ENCODE results near the gene IL20RB. TPM values are rescaled to one million over a fixed set of nuclear protein-coding genes. Genes with fewer than 3 reads are reported as not detected.

Gene IL20RB
- polyA plus RNA-seq, 1 donor (not counting 4 experiments of a cell fraction or from before 2014, with no cell fraction given), result 239 TPM

DNA sequence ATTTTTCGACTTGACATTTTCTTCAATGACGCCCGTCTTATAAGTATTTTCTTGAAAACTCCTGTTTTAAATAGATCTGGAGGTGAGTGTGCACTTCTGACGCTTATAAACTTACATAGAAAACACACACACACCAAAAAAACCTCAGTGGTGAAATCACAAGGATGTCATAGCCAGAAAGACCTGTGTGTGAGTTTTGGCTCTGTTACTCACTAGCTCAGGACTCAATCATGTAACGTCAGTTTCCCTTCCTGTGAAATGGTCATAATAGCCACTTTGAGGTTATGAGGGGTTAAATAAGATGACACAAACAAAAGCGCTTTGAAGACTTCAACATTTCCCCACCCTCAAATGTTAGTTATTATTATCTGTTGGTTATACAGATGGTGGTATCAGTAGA is 1.8 kb downstream of the IL20RB start:
- Histone ChIP-seq H4K20me1 (ENCODE audit: control insufficient read depth, extremely low read depth, insufficient read depth, low read length) (no peaks in the 10 kb centered on the region), H3K4me2 (ENCODE audit: control insufficient read depth, extremely low read depth, insufficient read depth, low read depth, low read length) (peak overlapping the region; percentile 99), H3K9me3 (ENCODE audit: control insufficient read depth, low read depth, low read length) (no peaks in the 10 kb centered on the region), H3K4me3 (ENCODE audit: control insufficient read depth in 2 of 3, extremely low read depth in 1 of 3, insufficient read depth in 2 of 3, low read depth in 1 of 3, low read length in 3 of 3) (peak overlapping the region; percentile 61 to 99 (median 99)), H3K79me2 (ENCODE audit: control insufficient read depth, insufficient read depth, low read length) (peaks cover 34% of the 10 kb centered on the region), H3K27ac (ENCODE audit: control insufficient read depth, insufficient read depth, low read length) (peak overlapping the region; percentile 99), H3K9me1 (ENCODE audit: control insufficient read depth, extremely low read depth, insufficient read depth, low read length) (no peaks in the 10 kb centered on the region), H3K27me3 (ENCODE audit: control insufficient read depth, extremely low read depth, insufficient read depth, low read length) (no peaks in the 10 kb centered on the region), H3K9ac (ENCODE audit: control insufficient read depth, extremely low read depth, insufficient read depth, low read length) (peak overlapping the region; percentile 94), H3K4me1 (ENCODE audit: control insufficient read depth, extremely low read depth, insufficient read depth, low read length) (peaks cover 50% of the 10 kb centered on the region), H3K36me3 (ENCODE audit: control insufficient read depth in 2 of 2, extremely low read depth in 1 of 2, insufficient read depth in 2 of 2, low read length in 2 of 2) (peaks cover 0 to 15% of the 10 kb centered on the region in 2 experiments), H2AFZ (ENCODE audit: control insufficient read depth, low read length) (no peak overlapping the region)
- FAIRE-seq, result peak; percentile 39
- TF ChIP-seq, protein P1, sequence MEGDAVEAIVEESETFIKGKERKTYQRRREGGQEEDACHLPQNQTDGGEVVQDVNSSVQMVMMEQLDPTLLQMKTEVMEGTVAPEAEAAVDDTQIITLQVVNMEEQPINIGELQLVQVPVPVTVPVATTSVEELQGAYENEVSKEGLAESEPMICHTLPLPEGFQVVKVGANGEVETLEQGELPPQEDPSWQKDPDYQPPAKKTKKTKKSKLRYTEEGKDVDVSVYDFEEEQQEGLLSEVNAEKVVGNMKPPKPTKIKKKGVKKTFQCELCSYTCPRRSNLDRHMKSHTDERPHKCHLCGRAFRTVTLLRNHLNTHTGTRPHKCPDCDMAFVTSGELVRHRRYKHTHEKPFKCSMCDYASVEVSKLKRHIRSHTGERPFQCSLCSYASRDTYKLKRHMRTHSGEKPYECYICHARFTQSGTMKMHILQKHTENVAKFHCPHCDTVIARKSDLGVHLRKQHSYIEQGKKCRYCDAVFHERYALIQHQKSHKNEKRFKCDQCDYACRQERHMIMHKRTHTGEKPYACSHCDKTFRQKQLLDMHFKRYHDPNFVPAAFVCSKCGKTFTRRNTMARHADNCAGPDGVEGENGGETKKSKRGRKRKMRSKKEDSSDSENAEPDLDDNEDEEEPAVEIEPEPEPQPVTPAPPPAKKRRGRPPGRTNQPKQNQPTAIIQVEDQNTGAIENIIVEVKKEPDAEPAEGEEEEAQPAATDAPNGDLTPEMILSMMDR (optimal IDR thresholded peaks at IDR 0.05 in 1 of 3, IDR thresholded peaks at IDR 0.05 in 1 of 3, conservative IDR thresholded peaks at IDR 0.05 in 1 of 3; ENCODE audit: extremely low read depth in 1 of 3, insufficient read depth in 2 of 3, low read length in 3 of 3), result no peak
- TF ChIP-seq EZH2 (IDR thresholded peaks at IDR 0.05; ENCODE audit: low read length), result no peak
- DNase-seq (ENCODE audit: low read depth, low spot score), result no peak
- dilution Hi-C loops (cut with MboI; ENCODE audit: extremely low pct_ligation_motif_present, low sequenced_read_pairs), result no loop called here

DNA sequence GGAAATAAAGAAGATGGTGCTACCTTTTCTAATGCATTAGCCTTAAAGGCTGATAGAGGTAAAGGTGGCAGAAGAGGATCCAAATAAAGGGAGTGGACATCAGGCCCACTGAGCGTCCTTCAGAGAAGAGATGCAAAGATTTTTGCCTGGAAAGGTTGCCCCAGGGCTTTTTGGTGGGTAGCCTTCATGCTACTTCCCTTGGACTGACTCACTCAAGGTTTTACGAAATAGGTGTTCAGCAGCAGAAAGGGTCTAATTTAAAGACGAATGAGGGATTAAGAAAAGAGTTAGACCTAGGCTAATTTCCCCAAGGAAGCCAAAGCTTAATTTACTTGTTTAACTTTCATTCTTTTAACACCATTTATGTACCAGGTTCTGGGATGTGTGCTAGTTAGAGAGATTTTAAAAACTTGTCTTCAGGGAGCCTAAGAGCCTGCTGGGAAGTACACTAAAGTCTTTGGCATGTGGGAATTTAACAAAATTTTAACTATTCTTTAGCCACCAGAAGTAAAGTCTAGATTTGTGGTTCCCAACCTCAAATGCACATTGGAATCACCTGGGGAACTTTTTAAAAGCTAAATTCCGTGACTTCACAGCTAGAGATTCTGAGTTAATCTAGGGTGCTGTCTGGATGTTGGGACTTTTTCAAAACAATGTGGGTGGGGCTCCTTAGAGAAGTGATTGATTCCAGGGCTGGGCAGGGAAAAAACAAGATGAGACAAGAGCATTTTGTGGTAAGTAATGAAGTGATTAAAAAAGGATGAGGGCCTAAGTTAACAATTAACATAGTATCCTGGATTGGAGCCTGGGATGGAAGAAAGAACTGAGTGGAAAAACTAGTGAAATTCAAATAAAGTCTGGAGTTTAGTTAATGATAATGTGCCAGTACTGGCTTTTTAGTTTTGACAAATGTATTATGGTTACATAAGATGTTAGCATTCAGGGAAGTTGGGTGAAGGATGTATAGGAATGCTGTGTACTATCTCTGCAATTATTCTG is 3.4 kb downstream of the IL20RB start:
- H3K9ac ChIP-seq (ENCODE audit: control insufficient read depth, extremely low read depth, insufficient read depth, low read length), result peak overlapping the region; percentile 77
- dilution Hi-C loops (cut with MboI; ENCODE audit: extremely low pct_ligation_motif_present, low sequenced_read_pairs), result no loop called here
- H3K9me1 ChIP-seq (ENCODE audit: control insufficient read depth, extremely low read depth, insufficient read depth, low read length), result no peaks in the 10 kb centered on the region
- H3K4me2 ChIP-seq (ENCODE audit: control insufficient read depth, extremely low read depth, insufficient read depth, low read depth, low read length), result peak overlapping the region; percentile 99
- DNase-seq (ENCODE audit: low read depth, low spot score) (peak; percentile 70), FAIRE-seq (peak; percentile 86)
- no peak for TF ChIP-seq EZH2 (IDR thresholded peaks at IDR 0.05; ENCODE audit: low read length)
- peak overlapping the region; percentile 99 for H3K27ac ChIP-seq (ENCODE audit: control insufficient read depth, insufficient read depth, low read length)
- H3K36me3 ChIP-seq (ENCODE audit: control insufficient read depth in 2 of 2, extremely low read depth in 1 of 2, insufficient read depth in 2 of 2, low read length in 2 of 2), result peaks cover 0 to 15% of the 10 kb centered on the region in 2 experiments
- H4K20me1 ChIP-seq (ENCODE audit: control insufficient read depth, extremely low read depth, insufficient read depth, low read length), result no peaks in the 10 kb centered on the region
- H3K4me3 ChIP-seq (ENCODE audit: control insufficient read depth in 2 of 3, extremely low read depth in 1 of 3, insufficient read depth in 2 of 3, low read depth in 1 of 3, low read length in 3 of 3), result peak overlapping the region; percentile 60 to 99 (median 61)
- no peaks in the 10 kb centered on the region for H3K9me3 ChIP-seq (ENCODE audit: control insufficient read depth, low read depth, low read length)
- peaks cover 37% of the 10 kb centered on the region for H3K4me1 ChIP-seq (ENCODE audit: control insufficient read depth, extremely low read depth, insufficient read depth, low read length)
- H3K27me3 ChIP-seq (ENCODE audit: control insufficient read depth, extremely low read depth, insufficient read depth, low read length), result no peaks in the 10 kb centered on the region
- no peak overlapping the region for H2AFZ ChIP-seq (ENCODE audit: control insufficient read depth, low read length)
- peaks cover 34% of the 10 kb centered on the region for H3K79me2 ChIP-seq (ENCODE audit: control insufficient read depth, insufficient read depth, low read length)

All from keratinocyte (primary cell).